Lower lobe of right lung (tissue), 2 donors: ENCODE measurements around the gene KIF3B. TPM values are rescaled to one million over a fixed set of nuclear protein-coding genes. Genes with fewer than 3 reads are reported as not detected.

ENCODE experiments used
- ATAC-seq, 2 donors: fragments of 200-7000 bp; cut with Tn5 transposase; one replicate each; pipeline ENCODE4 v1.9.1; 2020 to 2022; ENCODE audit warnings: mild to moderate bottlenecking in 2 of 2, moderate library complexity in 2 of 2
- DNase-seq: peaks from one replicate; pipeline ENCODE4 v3.0.0-alpha.2; 2020
- H3K27ac ChIP-seq: fragments of 200-600 bp; one replicate; pipeline ENCODE4 v1.8.0; 2022
- H3K27me3 ChIP-seq: fragments of 200-600 bp; one replicate; pipeline ENCODE4 v1.8.0; 2022; ENCODE audit warnings: low read depth
- H3K36me3 ChIP-seq: fragments of 200-600 bp; one replicate; pipeline ENCODE4 v1.8.0; 2022; ENCODE audit warnings: mild to moderate bottlenecking
- H3K4me1 ChIP-seq: fragments of 200-600 bp; one replicate; pipeline ENCODE4 v1.8.0; 2022
- H3K4me3 ChIP-seq: fragments of 200-600 bp; one replicate; pipeline ENCODE4 v1.8.0; 2022; ENCODE audit warnings: mild to moderate bottlenecking
- H3K9me3 ChIP-seq: fragments of 200-600 bp; one replicate; pipeline ENCODE4 v1.8.0; 2022
- CTCF ChIP-seq: fragments of 200-600 bp; IDR thresholded peaks from one replicate; pipeline ENCODE4 v1.8.0; 2022; ENCODE audit warnings: antibody characterized with exemption, mild to moderate bottlenecking
- intact Hi-C: fragments of 100-400 bp; cut with DNase I; formaldehyde crosslinking; loops from one replicate; pipeline ENCODE4 v1.11.0; 2022
- total RNA-seq: library from RNA; stranded (reverse); fragmentation: NEBNext Ultra II Directional; extraction: Animal tissue kit (Norgen Biotek cat#: 25700); gene quantifications from one replicate; pipeline ENCODE4 v1.2.1, GENCODE V29; 2021
- donor health status: DM: no; HTN: yes; CAD: no; lungs with severe emphysema.

Gene KIF3B
- total RNA-seq, 1 donor from 2014 or later = 28.0 TPM

GRCh38 chr20:32312718-32313424 lies 35.4 kb downstream of the KIF3B start:
- Histone ChIP-seq H3K27me3 (no peaks in the 10 kb centered on the region), H3K4me1 (no peaks in the 10 kb centered on the region), H3K9me3 (no peaks in the 10 kb centered on the region), H3K27ac (no peak overlapping the region), H3K36me3 (peaks cover 61% of the 10 kb centered on the region), H3K4me3 (no peak overlapping the region)
- no peak for ATAC-seq
- DNase-seq = no peak
- no peak for TF ChIP-seq CTCF
- intact Hi-C loops = no loop called here

- no peak overlapping the region for H3K4me3 ChIP-seq
- no peaks in the 10 kb centered on the region for H3K9me3 ChIP-seq
- no peak for ATAC-seq
- no peaks in the 10 kb centered on the region for H3K27me3 ChIP-seq
- TF ChIP-seq CTCF = no peak
- H3K4me1 ChIP-seq = no peaks in the 10 kb centered on the region
- H3K27ac ChIP-seq = no peak overlapping the region
- H3K36me3 ChIP-seq = peaks cover 70% of the 10 kb centered on the region
- no peak for DNase-seq
- intact Hi-C loops = no loop called here
Measured at GRCh38 chr20:32314768-32315167, 37.3 kb downstream of the KIF3B start.

GRCh38 chr20:32315399-32315798 lies 37.9 kb downstream of the KIF3B start:
- Histone ChIP-seq H3K4me1 (no peaks in the 10 kb centered on the region), H3K36me3 (peaks cover 63% of the 10 kb centered on the region), H3K9me3 (no peaks in the 10 kb centered on the region), H3K27ac (no peak overlapping the region), H3K4me3 (no peak overlapping the region), H3K27me3 (no peaks in the 10 kb centered on the region)
- ATAC-seq (no peak), DNase-seq (no peak)
- TF ChIP-seq CTCF = no peak
- intact Hi-C loops = no loop called here

DNA sequence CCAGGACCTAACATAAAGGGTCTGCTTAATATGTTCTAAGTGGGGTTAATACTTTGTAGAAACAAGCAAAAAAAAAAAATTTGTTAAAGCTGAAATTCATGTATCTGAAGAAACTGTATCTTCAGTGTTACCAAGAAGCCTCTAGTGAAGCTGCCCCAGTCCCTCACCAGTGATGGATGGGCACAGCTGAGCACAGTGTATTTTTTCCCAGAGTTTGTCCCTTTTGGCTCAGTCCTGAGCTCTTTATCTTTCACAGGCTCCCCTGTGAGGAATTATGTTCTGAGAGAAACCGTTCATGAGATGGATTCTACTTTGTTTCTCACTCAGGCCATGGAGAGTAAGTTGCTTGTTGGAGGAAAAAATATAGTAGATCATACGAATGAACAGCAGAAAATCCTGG lies 38.4 kb downstream of the KIF3B start:
- intact Hi-C loops = no loop called here
- no peak for TF ChIP-seq CTCF
- H3K9me3 ChIP-seq = no peaks in the 10 kb centered on the region
- peaks cover 58% of the 10 kb centered on the region for H3K36me3 ChIP-seq
- H3K27me3 ChIP-seq = no peaks in the 10 kb centered on the region
- H3K27ac ChIP-seq = no peak overlapping the region
- no peaks in the 10 kb centered on the region for H3K4me1 ChIP-seq
- H3K4me3 ChIP-seq = no peak overlapping the region
- no peak for ATAC-seq
- no peak for DNase-seq

GRCh38 chr20:32316667-32317066 lies 39.2 kb downstream of the KIF3B start:
- Histone ChIP-seq H3K27me3 (no peaks in the 10 kb centered on the region), H3K36me3 (peaks cover 56% of the 10 kb centered on the region), H3K27ac (no peak overlapping the region), H3K4me1 (no peaks in the 10 kb centered on the region), H3K9me3 (no peaks in the 10 kb centered on the region), H3K4me3 (no peak overlapping the region)
- ATAC-seq (no peak), DNase-seq (no peak)
- TF ChIP-seq CTCF = no peak
- intact Hi-C loops = no loop called here
